Activated gamma-delta T cell (primary cell): ENCODE data around the gene GM2A.
"Not testable (repeated sequence)": the region's sequence is repeated elsewhere in the genome, so short reads cannot be mapped to it uniquely, and the experiment has no call there.

ENCODE experiments used
- DNase-seq: peaks from one replicate; lab custom pipeline; 2025; lab: John Stamatoyannopoulos, UW

Gene GM2A

DNA sequence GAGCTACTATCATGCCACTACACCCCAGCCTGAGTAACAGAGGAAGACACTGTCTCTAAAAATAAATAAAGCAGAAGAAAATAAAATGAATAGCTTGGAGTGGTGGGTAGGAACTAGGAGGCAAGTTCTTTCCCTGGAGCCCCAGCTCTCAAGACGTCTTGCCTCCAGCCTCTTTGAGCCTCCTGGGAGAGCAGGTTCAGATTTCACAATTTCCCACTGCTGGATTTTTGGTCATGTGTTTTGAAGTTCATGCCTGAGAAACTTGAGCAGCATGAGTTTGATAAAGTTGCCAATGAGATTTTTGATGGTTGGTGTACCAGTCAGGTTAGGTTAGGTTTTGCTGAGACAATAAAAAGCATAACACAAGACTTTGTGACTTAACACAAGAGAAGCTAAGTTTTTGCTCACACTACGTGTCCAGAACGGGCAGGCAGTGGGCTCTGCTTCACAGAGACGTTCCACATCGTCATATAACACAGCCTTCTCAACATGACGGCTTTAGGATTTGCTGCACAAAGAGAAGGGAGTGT is 25.0 kb upstream of the GM2A start:
- no peak for DNase-seq

DNA sequence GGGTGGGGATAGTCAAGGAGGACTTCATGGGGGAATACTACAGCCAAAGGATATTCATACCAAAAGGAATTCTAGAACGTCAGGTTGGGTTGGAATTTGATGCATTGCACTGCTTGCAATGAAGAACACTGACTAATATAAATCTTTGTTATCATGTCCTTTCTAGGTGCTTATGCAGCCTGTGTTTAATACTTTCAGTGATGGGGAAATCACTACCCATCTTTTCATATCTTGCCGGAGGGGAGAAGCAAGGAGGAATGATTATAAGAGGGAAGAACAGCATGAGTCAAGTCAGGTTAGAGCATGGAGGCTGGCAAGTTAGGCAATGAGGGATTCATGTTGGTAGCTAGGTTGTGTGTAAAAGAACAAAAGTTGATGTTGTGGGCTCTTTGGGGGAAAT is 24.0 kb upstream of the GM2A start:
- no peak for DNase-seq

DNA sequence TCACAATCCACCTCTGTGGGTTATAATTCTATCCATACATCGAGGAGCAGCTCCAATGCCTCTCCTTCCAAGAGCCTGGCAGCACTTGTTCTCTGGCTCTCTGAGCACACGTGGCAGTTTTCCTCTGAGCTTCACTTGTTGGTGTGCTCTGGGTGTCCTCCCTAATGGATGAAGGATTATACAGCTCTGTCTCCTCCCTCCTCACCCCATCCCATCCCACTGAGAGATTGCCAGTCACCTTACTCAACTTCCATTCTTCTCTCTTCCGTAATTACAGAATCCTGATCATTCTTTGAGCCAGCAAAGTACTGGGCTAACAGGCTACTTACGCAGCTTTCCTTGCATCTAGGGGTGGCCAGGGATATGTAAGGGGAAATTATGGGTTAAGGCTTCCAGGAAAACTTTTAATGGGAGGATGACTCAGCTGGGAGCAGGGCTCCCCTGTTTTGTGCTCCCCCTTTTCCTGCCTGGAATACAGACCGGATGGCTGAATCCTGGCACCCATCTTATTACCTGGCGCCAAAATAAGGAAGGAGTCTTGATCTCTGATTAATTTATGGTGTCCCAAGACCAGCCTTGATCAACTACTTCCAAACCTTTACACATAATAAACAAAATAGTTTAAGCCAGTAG is 22.8 kb upstream of the GM2A start:
- DNase-seq = no peak

DNA sequence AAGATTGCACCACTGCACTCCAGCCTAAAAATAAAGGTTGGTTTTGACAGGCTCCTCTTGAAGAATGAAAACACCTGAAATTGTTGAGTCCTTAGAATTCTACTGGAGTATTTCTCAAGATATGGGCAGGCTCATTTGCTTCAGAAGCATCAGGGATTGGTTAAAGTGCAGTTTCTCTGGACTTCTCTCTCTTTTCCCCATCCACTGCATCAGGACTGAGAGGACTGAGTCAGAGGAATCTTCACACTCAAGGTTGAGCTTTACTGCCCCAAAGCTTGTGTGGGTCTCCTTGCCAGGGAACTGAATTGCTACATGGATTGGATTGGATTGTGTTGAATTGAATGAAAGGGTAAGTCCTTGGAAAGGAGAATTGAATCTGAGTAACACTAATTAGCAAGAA is 21.6 kb upstream of the GM2A start:
- no peak for DNase-seq

DNA sequence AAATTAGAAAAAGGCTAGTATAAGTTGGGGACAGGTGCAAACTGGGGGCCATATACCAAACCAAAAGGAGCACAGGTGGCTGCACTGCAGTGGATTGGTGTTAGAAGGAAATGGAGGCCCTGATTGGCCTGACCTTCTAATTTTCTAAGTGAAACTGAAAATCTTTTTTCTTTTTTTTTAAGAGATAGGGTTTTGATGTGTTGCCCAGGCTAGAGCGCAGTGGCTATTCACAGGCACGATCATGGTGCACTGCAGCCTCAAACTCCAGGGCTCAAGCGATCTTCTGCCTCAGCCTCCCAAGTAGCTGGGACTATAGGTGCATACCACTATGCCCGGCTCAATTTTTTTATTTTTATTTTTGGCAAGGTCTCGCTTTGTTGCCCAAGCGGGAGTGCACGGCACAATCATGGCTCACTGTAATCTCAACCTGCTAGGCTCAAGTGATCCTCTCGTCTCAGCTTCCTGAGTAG is 19.3 kb upstream of the GM2A start:
- DNase-seq = no peak

DNA sequence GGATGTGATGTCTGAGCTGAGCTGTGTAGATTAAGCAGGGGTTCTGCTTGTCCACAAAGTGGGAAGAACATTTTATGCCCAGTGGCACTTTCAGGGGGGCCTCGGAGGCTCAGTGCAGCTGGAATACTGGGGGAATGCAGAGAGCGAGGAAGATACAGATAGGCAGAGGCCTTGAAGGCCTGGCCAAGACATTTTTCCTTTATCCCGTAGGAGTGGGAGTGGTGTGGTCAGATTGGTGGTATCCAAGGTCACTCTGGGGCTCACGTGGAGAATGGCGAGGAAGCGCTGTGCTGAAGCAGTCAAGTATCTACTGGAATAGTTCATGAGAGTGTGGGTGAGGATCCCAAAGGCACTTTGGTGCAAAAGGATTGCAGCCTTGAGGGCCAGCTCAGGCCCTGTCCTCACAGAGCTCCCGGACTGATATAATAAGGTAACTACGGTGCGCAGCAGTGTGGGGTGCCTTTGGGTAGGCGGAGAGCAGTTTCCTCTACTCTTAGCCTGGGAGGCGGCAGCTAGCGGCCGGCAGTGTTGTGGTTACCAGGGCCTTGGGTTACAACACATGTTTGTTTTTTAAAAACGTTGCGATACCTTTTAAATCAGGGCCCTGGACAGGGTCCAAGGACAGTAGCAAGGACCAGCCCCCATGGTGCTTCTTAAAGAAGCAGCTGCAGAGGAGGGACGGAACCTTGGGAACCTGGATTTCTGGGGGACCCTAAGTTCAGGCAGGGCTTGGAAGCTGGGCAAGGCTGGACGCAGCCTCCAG is 18.3 kb upstream of the GM2A start:
- no peak for DNase-seq

DNA sequence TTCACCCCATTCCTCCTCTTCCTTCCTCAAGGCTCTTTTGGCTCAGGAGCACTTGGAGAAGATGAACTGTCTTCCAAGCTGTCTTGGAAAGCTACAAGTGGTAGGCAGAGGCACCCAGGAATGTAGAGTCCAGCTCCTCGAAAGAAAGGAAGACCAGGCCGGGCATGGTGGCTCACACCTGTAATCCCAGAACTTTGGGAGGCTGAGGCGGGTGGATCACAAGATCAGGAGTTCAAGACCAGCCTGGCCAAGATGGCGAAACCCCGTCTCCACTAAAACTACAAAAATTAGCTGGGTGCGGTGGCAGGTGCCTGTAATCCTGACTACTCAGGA is 17.8 kb upstream of the GM2A start:
- DNase-seq = not testable (repeated sequence)

DNA sequence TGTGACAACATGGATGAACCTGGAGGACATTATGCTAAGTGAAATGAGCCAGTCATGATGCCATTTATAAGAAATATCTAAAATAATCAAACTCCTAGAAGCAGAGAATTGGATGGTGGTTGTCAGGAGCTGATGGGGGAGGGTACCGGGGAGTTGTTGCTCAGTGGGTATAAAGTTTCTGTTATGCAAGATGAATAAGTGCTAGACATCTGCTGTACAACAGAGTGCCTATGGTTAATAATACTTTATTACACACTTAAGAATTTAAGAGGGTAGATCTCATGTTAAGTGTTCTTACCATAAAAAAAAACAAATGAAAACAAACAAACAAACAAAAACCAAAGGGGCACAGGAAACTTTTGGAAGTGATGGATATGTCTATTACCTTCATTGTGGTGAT is 16.1 kb upstream of the GM2A start:
- DNase-seq = no peak

DNA sequence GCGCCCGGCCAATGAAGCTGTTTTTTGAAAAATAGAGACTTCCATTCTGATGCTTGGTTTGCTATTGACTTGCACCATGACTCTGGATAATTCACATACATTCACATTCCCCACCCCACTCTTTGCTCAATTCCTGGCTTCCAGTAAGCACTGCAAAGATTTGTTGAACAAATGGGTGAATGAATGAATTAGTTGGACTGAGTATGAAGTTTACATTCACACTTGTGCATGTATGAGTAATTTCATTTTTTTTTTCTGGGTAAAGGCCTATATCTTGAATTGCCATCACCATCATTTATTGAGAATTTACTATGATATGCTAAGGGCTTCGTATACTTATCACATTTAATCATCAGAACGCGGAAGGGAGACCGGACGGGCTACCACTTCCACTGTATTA is 15.3 kb upstream of the GM2A start:
- no peak for DNase-seq

DNA sequence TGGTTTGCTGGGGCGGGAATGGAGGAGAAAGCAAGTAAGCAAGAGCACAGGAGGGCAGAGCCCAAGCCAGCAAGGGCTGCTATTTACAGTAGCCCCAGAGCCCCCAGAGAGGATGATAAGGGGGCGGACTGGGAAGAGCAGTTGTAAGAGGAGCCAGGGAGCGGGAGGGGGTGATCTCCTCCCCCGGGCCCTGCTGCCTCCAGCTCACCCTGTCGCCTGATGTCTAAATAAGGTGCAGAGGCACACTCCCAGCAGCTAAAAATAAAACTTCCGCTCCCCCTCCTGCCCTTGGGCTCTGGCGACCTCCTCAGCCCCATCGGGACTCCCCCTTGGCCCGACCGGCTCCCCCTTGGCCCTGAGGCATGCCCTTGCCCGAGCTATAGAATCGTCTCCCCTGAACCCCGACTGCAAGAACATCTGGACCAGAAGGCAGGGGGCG is 14.7 kb upstream of the GM2A start:
- no peak for DNase-seq

DNA sequence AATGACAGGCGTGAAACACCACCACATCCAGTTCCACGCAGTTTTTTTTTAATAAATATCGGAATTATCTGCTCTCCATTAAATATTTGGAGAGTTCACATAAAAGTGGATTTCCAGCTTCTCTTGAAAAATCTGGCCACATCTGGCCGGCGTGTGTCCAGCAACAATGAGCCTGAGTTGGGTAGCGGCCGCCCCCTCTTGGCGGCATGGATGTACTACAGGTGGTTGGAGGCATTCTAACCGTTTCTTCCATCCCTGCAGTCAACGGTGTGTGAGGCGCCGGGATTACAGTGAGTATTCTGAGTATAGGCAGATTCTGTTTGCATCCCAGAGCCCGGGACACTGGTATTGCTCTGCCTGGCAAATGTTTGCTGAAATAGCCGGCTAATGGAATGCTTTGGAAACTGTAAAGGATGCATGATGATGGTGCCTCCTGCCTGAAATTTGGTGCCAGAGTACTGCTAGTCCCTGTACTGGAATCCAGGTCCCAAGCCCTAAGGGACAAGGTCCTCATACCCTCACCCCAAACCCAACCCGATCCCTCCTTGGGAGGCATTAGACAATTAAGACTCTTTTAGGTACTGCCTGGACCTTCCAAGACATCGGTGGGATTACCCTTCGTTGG is 13.6 kb upstream of the GM2A start:
- DNase-seq = no peak

DNA sequence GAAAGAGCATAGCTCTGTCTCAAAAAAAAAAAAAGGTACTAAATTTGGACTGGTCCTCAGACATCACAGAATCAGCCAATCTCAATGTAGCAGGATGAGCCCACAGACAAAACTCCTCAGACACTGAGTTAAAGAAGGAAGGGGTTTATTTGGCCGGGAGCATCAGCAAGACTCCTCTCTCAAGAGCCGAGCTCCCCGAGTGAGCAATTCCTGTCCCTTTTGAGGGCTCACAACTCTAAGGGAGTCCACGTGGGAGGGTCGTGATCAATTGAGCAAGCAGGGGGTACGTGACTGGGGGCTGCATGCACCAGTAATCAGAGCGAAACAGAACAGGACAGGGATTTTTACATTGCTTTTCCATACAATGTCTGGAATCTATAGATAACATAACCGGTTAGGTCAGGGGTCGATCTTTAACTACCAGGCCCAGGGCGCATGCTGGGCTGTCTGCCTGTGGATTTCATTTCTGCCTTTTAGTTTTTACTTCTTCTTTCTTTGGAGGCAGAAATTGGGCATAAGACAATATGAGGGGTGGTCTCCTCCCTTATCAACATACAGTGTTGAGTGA is 12.6 kb upstream of the GM2A start:
- not testable (repeated sequence) for DNase-seq

DNA sequence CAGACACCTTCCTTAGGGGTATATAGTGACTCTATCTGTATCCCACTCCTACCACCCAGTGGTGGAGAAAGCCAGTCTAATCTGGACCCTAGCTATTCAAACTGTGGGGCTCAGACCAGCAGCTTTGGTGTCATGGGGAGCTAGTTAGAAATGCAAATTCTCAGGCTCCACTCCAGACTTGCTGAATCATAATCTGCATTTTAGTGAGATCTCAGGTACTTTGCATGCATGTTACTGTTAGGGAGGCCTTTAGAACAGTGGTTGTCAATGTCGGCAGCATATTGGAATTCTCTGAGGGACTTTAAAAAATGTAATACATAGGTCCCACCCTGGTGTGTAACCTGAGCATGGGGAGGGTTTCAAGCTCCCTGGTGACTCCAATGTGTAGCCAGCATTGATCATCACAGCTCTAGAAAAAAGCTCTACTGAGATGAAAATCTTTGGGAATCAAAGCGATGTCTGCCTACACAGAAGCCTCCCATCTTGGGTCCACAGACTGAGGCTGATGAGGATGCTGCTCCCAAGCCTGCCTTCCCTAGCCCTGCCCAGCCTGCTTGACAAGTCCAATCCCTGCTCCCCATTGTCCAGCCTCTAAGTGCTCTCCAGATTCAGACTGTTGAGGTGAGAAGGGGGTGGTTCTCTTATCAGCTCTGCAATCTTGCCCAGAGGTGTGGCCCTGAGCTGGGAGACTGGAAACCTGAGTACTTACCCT is 11.9 kb upstream of the GM2A start:
- DNase-seq = no peak

DNA sequence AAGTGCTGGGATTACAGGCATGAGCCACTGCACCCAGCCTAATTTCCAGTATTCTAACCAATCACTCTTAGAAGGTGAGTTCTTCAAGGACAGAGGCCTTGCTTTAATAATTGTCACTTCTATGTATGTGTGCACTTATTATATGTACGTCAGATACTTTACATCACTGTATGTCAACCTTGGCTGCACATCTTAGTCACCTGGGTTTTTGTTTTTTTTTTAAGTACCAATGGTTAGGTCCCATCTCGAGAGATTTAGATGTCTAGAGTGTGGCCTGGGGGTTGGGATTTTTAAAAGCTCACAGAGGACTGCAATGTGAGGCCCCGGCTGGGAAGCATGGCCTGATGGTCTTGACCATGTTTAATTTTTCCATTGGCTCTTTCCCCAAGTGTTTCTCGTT is 9.9 kb upstream of the GM2A start:
- DNase-seq = no peak

DNA sequence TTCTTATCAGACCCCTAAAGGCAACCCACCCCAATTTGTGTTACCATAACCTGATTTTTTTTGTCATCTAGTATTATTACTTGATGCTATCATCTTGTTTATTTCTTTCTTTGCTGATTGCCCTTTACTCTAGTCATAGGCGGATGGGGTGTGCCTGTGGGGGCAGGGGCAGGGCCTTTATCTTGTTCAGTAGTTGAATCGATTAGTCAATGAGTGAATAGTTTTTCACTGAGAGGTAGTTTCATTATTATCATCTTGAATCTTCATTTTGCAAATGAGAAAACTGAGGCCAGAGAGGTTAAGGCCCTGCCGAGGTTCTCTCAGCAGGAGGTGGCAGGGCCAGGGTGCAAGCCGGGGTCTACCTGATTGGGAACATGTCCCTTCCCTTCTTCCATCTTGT is 9.4 kb upstream of the GM2A start:
- DNase-seq = no peak

DNA sequence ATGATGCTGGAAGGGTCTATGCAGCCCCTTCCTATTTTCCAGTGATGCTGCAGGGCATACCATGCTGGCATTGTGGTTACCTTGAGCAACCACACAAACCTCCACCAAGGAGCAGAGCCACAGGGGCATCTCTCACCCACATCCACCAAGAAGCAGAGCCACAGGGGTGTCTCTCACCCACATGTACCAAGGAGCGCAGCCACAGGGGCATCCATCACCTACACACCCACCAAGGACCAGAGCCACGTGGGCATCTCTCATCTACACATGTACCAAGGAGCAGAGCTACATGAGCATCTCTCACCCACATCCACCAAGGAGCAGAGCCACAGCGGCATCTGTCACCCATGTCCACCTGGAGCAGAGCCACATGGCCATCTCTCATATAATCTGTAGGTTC is 8.8 kb upstream of the GM2A start:
- DNase-seq = no peak

DNA sequence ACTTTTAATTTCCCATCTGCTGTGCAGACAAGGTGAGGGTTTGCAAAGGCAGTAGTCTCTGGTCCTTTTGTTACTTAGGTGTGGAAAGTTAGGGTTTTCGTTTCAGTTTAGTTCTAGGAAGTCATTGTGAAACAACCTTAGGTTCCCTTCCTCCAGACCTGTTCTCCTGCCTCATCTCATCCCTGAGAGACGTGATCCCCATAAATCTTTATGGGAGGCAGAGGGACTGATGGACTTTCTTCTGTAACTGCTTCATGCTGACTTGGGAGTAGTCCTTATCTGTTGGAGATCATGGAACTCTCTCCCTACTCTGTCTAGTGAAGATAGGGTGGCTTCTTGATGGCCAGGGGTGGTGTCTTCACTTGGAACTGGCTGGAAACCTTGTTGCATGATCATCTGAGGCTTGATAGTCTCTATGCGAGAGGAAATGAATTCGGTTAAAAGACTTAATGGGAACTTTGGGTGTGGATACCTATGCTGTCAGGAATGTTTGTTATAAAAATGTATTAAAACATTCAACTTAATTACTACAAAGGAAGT is 7.2 kb upstream of the GM2A start:
- DNase-seq = no peak

DNA sequence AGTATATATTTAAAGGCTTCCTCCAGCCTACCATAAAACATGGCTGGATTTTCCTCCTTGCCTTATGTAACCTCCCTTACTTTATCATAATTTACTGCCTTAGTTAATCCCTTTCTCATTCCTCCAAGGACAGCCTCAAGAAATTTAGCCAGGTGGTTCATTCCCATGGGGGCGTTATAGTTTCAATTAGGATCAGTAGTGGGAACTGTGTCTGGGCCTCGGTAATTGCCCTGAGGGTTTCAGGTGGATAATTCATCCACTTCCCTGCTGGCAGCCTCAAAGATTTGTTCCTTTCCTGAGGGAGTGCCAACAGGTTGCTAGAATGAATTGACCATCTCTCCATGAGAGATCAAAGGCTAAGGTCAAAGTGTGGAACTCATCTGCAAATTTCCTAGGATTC is 4.3 kb upstream of the GM2A start:
- no peak for DNase-seq

DNA sequence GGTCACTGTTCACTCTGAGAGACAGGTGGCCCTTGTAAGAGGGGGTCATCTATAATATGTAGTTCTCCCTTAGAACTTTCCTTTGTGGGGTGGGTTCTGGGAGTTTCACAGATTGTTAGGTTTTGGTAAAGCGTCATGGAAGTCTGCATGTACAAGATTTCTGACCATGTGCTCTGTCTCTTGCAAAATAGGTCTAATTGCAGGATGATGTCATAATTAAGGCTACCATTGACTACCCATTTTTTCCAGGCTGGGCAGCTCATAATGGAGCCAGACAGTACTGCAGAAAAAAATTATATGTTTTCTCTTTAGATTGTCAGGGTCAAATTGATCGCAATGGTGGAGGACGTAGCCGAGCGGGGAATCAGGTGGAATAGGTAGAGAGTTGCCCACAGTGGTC is 3.7 kb upstream of the GM2A start:
- no peak for DNase-seq

DNA sequence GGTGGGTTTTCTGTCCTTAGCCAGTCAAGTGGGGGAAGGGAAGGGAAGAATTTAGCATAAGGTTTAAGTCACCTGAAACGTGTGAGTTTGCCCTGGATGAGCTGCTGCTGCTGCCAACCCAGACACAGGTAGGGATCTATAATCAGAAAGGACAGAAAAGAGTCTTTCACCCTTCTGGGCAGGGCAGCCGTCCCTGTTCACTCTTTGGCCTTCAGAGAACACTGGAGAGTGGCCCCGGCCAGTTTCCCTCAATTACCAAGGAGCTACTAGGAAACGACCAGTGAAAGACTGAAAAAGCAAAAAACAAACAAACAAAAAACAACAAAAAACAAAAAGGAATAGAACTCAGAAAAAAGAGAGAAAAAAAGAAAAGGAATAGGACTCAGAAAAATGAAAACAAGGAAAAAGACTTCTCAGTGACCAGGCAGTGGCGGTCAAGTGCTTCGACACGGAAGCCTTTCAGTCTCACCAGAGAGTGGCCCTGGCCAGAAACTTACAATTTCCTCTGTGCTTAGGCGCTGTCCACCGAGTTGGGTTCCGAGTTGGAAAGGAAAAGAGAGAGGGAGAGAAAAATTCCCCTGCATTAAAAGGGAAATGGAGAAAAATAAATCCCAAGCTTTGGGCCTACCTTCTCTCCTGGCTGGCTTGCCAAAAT is 2.5 kb upstream of the GM2A start:
- DNase-seq = no peak

DNA sequence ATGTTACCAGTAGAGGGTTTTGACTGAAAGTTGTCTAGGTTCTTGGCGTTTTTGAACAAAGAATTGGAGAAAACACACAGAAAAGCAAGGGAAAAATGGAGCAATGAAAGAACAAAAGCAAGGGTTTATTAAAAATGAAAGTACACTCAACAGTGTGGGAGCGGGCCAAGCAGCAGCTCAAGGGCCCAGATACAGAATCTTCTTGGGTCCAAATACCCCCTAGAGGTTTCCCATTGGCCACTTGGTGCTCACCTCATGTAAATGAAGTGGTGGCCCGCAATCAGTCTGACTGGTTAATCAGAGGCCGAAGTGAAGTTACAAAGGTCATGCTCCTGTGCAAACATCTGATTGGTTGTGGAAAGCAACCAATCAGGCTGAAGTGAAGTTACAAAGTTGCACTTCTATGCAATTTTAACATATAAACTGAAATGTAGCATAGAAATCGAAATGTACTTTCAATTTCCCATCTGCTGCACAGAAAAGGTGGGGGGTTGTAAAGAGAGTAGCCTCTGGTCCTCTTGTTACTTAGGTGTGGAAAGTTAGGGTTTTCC is 1.9 kb upstream of the GM2A start:
- DNase-seq = no peak
